Ishikawa (cell line): ENCODE measurements around the gene ZNF701.

Experiments used
- CEBPB ChIP-seq: IDR thresholded peaks from 2 replicates; pipeline ENCODE4 v1.6.1; 2012
- CREB1 ChIP-seq: IDR thresholded peaks from 2 replicates; pipeline ENCODE4 v1.6.1; 2012; ENCODE audit warnings: low read depth
- EGR1 ChIP-seq: IDR thresholded peaks from 2 replicates; pipeline ENCODE4 v1.6.1; 2012
- EP300 ChIP-seq: IDR thresholded peaks from 2 replicates; pipeline ENCODE4 v1.6.1; 2012; ENCODE audit warnings: borderline replicate concordance
- FOXM1 ChIP-seq: IDR thresholded peaks from 2 replicates; pipeline ENCODE4 v1.6.1; 2012; ENCODE audit warnings: low read depth, borderline replicate concordance
- MAX ChIP-seq: IDR thresholded peaks from 2 replicates; pipeline ENCODE4 v1.6.1; 2012
- NFIC ChIP-seq: IDR thresholded peaks from 2 replicates; pipeline ENCODE4 v1.6.1; 2012
- RAD21 ChIP-seq: IDR thresholded peaks from 2 replicates; pipeline ENCODE4 v1.6.1; 2012; ENCODE audit warnings: low read depth
- TAF1 ChIP-seq: IDR thresholded peaks from 2 replicates; pipeline ENCODE4 v1.6.1; 2012; ENCODE audit warnings: low read depth, mild to moderate bottlenecking
- TCF12 ChIP-seq: IDR thresholded peaks from 2 replicates; pipeline ENCODE4 v1.6.1; 2012; ENCODE audit warnings: low read depth
- TEAD4 ChIP-seq: IDR thresholded peaks from 2 replicates; pipeline ENCODE4 v1.6.1; 2012
- USF1 ChIP-seq: IDR thresholded peaks from 2 replicates; pipeline ENCODE4 v1.6.1; 2012
- YY1 ChIP-seq: IDR thresholded peaks from 2 replicates; pipeline ENCODE4 v1.6.1; 2012; ENCODE audit warnings: low read depth
- ZBTB7A ChIP-seq: IDR thresholded peaks from 2 replicates; pipeline ENCODE4 v1.6.1; 2012; ENCODE audit warnings: low read depth
- TF ChIP-seq, protein P1 (sequence below): IDR thresholded peaks from 2 replicates; pipeline ENCODE4 v1.6.1; 2012; ENCODE audit warnings: low read depth, mild to moderate bottlenecking

ZNF701 gene

GRCh38 chr19:52532480-52532879 lies 37.6 kb upstream of the ZNF701 start:
- no peak for TF ChIP-seq RAD21
- TF ChIP-seq TCF12: no peak
- no peak for TF ChIP-seq CREB1
- no peak for TF ChIP-seq ZBTB7A
- TF ChIP-seq USF1: no peak
- no peak for TF ChIP-seq YY1
- TF ChIP-seq EP300: no peak
- TF ChIP-seq EGR1: no peak
- TF ChIP-seq TEAD4: no peak
- TF ChIP-seq FOXM1: no peak
- no peak for TF ChIP-seq MAX
- no peak for TF ChIP-seq CEBPB
- no peak for TF ChIP-seq NFIC
- TF ChIP-seq, protein P1, sequence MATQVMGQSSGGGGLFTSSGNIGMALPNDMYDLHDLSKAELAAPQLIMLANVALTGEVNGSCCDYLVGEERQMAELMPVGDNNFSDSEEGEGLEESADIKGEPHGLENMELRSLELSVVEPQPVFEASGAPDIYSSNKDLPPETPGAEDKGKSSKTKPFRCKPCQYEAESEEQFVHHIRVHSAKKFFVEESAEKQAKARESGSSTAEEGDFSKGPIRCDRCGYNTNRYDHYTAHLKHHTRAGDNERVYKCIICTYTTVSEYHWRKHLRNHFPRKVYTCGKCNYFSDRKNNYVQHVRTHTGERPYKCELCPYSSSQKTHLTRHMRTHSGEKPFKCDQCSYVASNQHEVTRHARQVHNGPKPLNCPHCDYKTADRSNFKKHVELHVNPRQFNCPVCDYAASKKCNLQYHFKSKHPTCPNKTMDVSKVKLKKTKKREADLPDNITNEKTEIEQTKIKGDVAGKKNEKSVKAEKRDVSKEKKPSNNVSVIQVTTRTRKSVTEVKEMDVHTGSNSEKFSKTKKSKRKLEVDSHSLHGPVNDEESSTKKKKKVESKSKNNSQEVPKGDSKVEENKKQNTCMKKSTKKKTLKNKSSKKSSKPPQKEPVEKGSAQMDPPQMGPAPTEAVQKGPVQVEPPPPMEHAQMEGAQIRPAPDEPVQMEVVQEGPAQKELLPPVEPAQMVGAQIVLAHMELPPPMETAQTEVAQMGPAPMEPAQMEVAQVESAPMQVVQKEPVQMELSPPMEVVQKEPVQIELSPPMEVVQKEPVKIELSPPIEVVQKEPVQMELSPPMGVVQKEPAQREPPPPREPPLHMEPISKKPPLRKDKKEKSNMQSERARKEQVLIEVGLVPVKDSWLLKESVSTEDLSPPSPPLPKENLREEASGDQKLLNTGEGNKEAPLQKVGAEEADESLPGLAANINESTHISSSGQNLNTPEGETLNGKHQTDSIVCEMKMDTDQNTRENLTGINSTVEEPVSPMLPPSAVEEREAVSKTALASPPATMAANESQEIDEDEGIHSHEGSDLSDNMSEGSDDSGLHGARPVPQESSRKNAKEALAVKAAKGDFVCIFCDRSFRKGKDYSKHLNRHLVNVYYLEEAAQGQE: no peak
- no peak for TF ChIP-seq TAF1

- TF ChIP-seq ZBTB7A (no peak), RAD21 (no peak), NFIC (no peak), EP300 (no peak), TCF12 (no peak), FOXM1 (no peak)
These were observed 36.2 kb upstream of the ZNF701 start for GRCh38 chr19:52533901-52534300.

GRCh38 chr19:52535771-52536447 lies 34.2 kb upstream of the ZNF701 start:
- no peak for TF ChIP-seq EP300
- no peak for TF ChIP-seq TEAD4
- no peak for TF ChIP-seq RAD21
- no peak for TF ChIP-seq NFIC
- TF ChIP-seq EGR1: no peak
- no peak for TF ChIP-seq CREB1
- no peak for TF ChIP-seq YY1
- no peak for TF ChIP-seq ZBTB7A
- no peak for TF ChIP-seq USF1
- TF ChIP-seq CEBPB: no peak
- TF ChIP-seq, protein P1: no peak
- no peak for TF ChIP-seq TAF1
- no peak for TF ChIP-seq TCF12
- TF ChIP-seq MAX: no peak

DNA sequence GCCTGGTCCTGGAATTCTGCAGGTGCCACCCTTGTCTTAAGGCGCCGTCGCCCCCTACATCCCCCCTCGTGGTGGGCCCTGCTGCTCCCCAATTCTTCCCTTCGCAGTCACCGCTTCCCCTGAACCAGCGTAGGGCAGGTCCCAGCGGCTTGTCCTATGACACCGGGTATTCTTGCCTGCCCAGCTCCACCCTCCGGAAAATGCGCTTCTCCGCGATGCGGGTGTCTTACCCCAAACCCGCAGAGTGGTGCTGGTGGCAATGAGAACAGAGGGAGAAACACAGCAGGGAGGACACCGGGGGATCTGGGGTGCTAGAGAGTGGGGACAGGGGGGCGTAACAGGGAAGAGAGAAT lies 33.7 kb upstream of the ZNF701 start:
- TF ChIP-seq TEAD4: no peak
- TF ChIP-seq FOXM1: no peak
- TF ChIP-seq, protein P1: no peak
- TF ChIP-seq YY1: no peak
- no peak for TF ChIP-seq EP300
- TF ChIP-seq TCF12: no peak
- no peak for TF ChIP-seq USF1
- no peak for TF ChIP-seq CEBPB
- TF ChIP-seq TAF1: no peak
- TF ChIP-seq ZBTB7A: no peak
- TF ChIP-seq NFIC: no peak
- TF ChIP-seq RAD21: no peak
- TF ChIP-seq CREB1: no peak
- no peak for TF ChIP-seq EGR1
- TF ChIP-seq MAX: no peak
